Measurements from ENCODE around the gene RTN1. TPM values are rescaled to one million over a fixed set of nuclear protein-coding genes. Genes with fewer than 3 reads are reported as not detected.

Gene RTN1
- total RNA-seq, 1 experiment from 2014 or later, result 0.05 TPM

DNA sequence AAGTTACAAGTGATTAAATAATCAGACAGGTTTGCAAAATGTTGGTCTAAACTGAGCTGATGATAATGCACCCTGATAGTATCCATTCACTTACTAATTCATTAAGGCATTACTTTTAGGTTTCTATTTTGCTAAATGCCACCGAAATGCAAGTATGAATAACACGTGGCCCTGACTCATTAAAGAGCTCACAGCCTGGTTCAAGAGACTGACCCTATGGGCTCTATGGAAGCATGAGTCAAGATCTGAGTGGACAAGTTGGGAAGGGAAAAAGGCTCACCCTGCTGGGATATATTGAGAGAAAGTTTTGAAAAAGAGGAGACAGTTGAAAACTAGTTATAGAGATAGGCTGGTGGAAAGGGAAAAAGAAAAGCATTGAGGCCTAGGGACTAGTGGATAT, 34.6 kb upstream of the RTN1 start:
- DNase-seq (ENCODE audit: low read depth, low spot score) (no peak), ATAC-seq (no peak)
- in situ Hi-C loops (cut with HindIII; ENCODE audit: low pct_unique_long_range_greater_than_20kb, low sequenced_read_pairs), result no loop called here
- ChIA-PET POLR2A (no interaction called here), CTCF (no interaction called here)
- no TSS peak for BruUV-seq (replicated peaks)
- Histone ChIP-seq H3K27ac (ENCODE audit: low read length) (no peak overlapping the region), H3K9me3 (ENCODE audit: control insufficient read depth, insufficient read depth, low read depth, low read length) (no peaks in the 10 kb centered on the region), H3K4me1 (ENCODE audit: control insufficient read depth, insufficient read depth, low read length) (no peaks in the 10 kb centered on the region), H3K4me3 (ENCODE audit: low read depth in 2 of 2, low read length in 2 of 2) (no peak overlapping the region), H3K36me3 (ENCODE audit: control insufficient read depth, insufficient read depth, low read length) (no peaks in the 10 kb centered on the region), H3K27me3 (ENCODE audit: control insufficient read depth, insufficient read depth, low read length) (no peaks in the 10 kb centered on the region; the same call in 1 of the 2 replicates)
- TF ChIP-seq SIN3A (IDR thresholded peaks at IDR 0.05; ENCODE audit: borderline replicate concordance, insufficient read depth, low read depth, low read length) (no peak), POLR2AphosphoS5 (IDR thresholded peaks at IDR 0.05; ENCODE audit: low read depth, low read length) (no peak), TCF7L2 (IDR thresholded peaks at IDR 0.05; ENCODE audit: low read depth, low read length) (no peak), CTCF (IDR thresholded peaks at IDR 0.05) (no peak)
- intact Hi-C loops (cut with micrococcal nuclease; ENCODE audit: unreplicated experiment), result no loop called here

- Histone ChIP-seq H3K27me3 (ENCODE audit: control insufficient read depth, insufficient read depth, low read length) (no peaks in the 10 kb centered on the region; the same call in 1 of the 2 replicates), H3K9me3 (ENCODE audit: control insufficient read depth, insufficient read depth, low read depth, low read length) (no peaks in the 10 kb centered on the region), H3K27ac (ENCODE audit: low read length) (no peak overlapping the region), H3K36me3 (ENCODE audit: control insufficient read depth, insufficient read depth, low read length) (no peaks in the 10 kb centered on the region), H3K4me3 (ENCODE audit: low read depth in 2 of 2, low read length in 2 of 2) (no peak overlapping the region), H3K4me1 (ENCODE audit: control insufficient read depth, insufficient read depth, low read length) (no peaks in the 10 kb centered on the region)
- ATAC-seq (no peak), DNase-seq (ENCODE audit: low read depth, low spot score) (no peak)
- in situ Hi-C loops (cut with HindIII; ENCODE audit: low pct_unique_long_range_greater_than_20kb, low sequenced_read_pairs) (no loop called here), intact Hi-C loops (cut with micrococcal nuclease; ENCODE audit: unreplicated experiment) (no loop called here)
- POLR2A ChIA-PET, result no interaction called here
- BruUV-seq (replicated peaks), result no TSS peak
- TF ChIP-seq TCF7L2 (IDR thresholded peaks at IDR 0.05; ENCODE audit: low read depth, low read length), result no peak
- TF ChIP-seq CTCF (IDR thresholded peaks at IDR 0.05), result no peak
- TF ChIP-seq, protein P1, sequence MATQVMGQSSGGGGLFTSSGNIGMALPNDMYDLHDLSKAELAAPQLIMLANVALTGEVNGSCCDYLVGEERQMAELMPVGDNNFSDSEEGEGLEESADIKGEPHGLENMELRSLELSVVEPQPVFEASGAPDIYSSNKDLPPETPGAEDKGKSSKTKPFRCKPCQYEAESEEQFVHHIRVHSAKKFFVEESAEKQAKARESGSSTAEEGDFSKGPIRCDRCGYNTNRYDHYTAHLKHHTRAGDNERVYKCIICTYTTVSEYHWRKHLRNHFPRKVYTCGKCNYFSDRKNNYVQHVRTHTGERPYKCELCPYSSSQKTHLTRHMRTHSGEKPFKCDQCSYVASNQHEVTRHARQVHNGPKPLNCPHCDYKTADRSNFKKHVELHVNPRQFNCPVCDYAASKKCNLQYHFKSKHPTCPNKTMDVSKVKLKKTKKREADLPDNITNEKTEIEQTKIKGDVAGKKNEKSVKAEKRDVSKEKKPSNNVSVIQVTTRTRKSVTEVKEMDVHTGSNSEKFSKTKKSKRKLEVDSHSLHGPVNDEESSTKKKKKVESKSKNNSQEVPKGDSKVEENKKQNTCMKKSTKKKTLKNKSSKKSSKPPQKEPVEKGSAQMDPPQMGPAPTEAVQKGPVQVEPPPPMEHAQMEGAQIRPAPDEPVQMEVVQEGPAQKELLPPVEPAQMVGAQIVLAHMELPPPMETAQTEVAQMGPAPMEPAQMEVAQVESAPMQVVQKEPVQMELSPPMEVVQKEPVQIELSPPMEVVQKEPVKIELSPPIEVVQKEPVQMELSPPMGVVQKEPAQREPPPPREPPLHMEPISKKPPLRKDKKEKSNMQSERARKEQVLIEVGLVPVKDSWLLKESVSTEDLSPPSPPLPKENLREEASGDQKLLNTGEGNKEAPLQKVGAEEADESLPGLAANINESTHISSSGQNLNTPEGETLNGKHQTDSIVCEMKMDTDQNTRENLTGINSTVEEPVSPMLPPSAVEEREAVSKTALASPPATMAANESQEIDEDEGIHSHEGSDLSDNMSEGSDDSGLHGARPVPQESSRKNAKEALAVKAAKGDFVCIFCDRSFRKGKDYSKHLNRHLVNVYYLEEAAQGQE (IDR thresholded peaks at IDR 0.05; ENCODE audit: insufficient read depth in 1 of 2, low read depth in 2 of 2, low read length in 1 of 2), result no peak
- no peak for TF ChIP-seq SIN3A (IDR thresholded peaks at IDR 0.05; ENCODE audit: borderline replicate concordance, insufficient read depth, low read depth, low read length)
- no peak for TF ChIP-seq POLR2AphosphoS5 (IDR thresholded peaks at IDR 0.05; ENCODE audit: low read depth, low read length)
- CTCF ChIA-PET, result no interaction called here
Measured at GRCh38 chr14:59904184-59904583, 33.6 kb upstream of the RTN1 start.

All from Panc1 (cell line).